ENCODE data around the gene NRTN. TPM values are rescaled to one million over a fixed set of nuclear protein-coding genes. Genes with fewer than 3 reads are reported as not detected.

The NRTN gene
- total and polyA plus RNA-seq, 2 of the 4 experiments (the other 2 are of a cell fraction), result 0.17 to 0.18 TPM

DNA sequence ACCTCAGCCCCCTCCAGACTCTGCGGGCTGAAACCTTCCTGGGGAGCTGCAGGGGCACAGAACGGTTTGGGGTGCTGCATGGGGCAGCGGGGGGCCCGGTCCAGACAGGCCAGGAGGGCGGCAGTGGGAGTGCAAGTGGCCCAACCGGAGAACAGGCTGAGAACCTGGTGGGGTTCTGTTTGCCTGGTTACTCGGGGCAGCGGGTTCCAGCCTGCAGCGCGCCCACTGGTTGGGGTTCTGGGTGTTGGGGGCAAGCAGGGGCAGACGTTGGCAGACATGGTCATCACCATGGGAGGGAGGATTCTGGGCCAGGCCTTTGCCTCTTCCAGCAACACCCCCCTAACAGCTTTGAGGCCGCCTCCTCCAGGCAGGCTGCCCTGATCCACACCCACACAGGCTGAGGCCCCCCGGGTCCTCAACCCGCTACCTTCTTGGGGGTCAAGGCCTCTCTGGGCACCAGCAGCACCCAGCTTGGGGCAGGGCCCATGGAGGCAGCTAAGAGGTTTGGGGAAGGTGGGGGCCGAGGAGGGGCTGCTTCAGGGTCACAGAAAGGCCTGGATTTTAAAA lies 20.2 kb upstream of the NRTN start, which contains the start of gene PRR22:
TSS of gene PRR22 (minus strand) at position 166 of the 567 bp plus-strand sequence. CDS start at position 80, 86 bp downstream.
- Histone ChIP-seq H2AFZ (replicated peaks; ENCODE audit: low read length, poor library complexity) (no peak within 1 kb of the TSS), H3K79me1 (ENCODE audit: low read depth in 1 of 2, low read length in 2 of 2) (peaks cover 0 to 4% of the 10 kb centered on the region in 2 experiments; a peak in 2 of 4 replicates), H3K9me1 (ENCODE audit: insufficient read depth, low read length) (no peaks in the 10 kb centered on the region), H3K27ac (ENCODE audit: insufficient read depth, low read length) (no peak within 1 kb of the TSS), H4K91ac (ENCODE audit: insufficient read depth, low read depth, low read length) (no peak within 1 kb of the TSS), H4K5ac (ENCODE audit: low read depth, low read length) (no peak within 1 kb of the TSS), H3K14ac (replicated peaks; ENCODE audit: low read depth, low read length) (no peak within 1 kb of the TSS), H2BK20ac (ENCODE audit: low read depth, low read length) (no peak within 1 kb of the TSS), H3K18ac (ENCODE audit: low read depth, low read length) (no peak within 1 kb of the TSS), H2BK15ac (ENCODE audit: low read depth, low read length) (no peak within 1 kb of the TSS), H3K4me3 (ENCODE audit: insufficient read depth, low read depth, low read length) (no peak within 1 kb of the TSS), H3K36me3 (ENCODE audit: control insufficient read depth, insufficient read depth, low read length) (peaks cover 44% of the 10 kb centered on the region), H3K23ac (ENCODE audit: low read depth, low read length) (no peak within 1 kb of the TSS), H2BK5ac (ENCODE audit: low read depth, low read length, poor library complexity, severe bottlenecking) (no peak within 1 kb of the TSS), H2AK5ac (ENCODE audit: low read depth, low read length) (no peak within 1 kb of the TSS), H3K4me1 (ENCODE audit: control insufficient read depth, insufficient read depth, low read length) (no peaks in the 10 kb centered on the region), H4K20me1 (ENCODE audit: insufficient read depth, low read length) (no peaks in the 10 kb centered on the region; the same call in 1 of the 2 replicates), H3K56ac (ENCODE audit: extremely low read depth, insufficient read depth, low read length) (no peak within 1 kb of the TSS), H3K9ac (ENCODE audit: low read depth, low read length) (no peak within 1 kb of the TSS), H2BK120ac (ENCODE audit: low read depth, low read length) (no peak within 1 kb of the TSS), H3K4ac (ENCODE audit: low read depth, low read length) (no peak within 1 kb of the TSS), H4K8ac (ENCODE audit: low read depth in 2 of 2, low read length in 2 of 2) (no peak within 1 kb of the TSS), H2AK9ac (replicated peaks; ENCODE audit: low read depth, low read length, poor library complexity) (no peak within 1 kb of the TSS), H3K4me2 (ENCODE audit: low read depth, low read length) (no peak within 1 kb of the TSS), H3K9me3 (ENCODE audit: control insufficient read depth, insufficient read depth, low read length) (no peaks in the 10 kb centered on the region), H3K27me3 (ENCODE audit: control insufficient read depth, insufficient read depth, low read length) (no peaks in the 10 kb centered on the region)
- dilution Hi-C loops (cut with HindIII; ENCODE audit: low sequenced_read_pairs, unreplicated experiment) (no loop called here), intact Hi-C loops (cut with micrococcal nuclease) (no loop called here), in situ Hi-C loops (cut with MboI; ENCODE audit: low sequenced_read_pairs) (no loop called here)
- TF ChIP-seq NFE2L2 (IDR thresholded peaks at IDR 0.05; ENCODE audit: low read depth, low read length), result no peak
- TF ChIP-seq, protein P1, sequence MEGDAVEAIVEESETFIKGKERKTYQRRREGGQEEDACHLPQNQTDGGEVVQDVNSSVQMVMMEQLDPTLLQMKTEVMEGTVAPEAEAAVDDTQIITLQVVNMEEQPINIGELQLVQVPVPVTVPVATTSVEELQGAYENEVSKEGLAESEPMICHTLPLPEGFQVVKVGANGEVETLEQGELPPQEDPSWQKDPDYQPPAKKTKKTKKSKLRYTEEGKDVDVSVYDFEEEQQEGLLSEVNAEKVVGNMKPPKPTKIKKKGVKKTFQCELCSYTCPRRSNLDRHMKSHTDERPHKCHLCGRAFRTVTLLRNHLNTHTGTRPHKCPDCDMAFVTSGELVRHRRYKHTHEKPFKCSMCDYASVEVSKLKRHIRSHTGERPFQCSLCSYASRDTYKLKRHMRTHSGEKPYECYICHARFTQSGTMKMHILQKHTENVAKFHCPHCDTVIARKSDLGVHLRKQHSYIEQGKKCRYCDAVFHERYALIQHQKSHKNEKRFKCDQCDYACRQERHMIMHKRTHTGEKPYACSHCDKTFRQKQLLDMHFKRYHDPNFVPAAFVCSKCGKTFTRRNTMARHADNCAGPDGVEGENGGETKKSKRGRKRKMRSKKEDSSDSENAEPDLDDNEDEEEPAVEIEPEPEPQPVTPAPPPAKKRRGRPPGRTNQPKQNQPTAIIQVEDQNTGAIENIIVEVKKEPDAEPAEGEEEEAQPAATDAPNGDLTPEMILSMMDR (conservative IDR thresholded peaks at IDR 0.05; ENCODE audit: low read depth, low read length), result no peak
- no TSS peak for BruUV-seq (replicated peaks)
- 83% methylated on average over 2 of the region's 15 CpGs; no CpG with 5 or more reads in 1 of the 2 experiments for WGBS, 2 experiments (ENCODE audit: extremely low coverage in 2 of 2, insufficient read length in 1 of 2)
- ChIA-PET CTCF (no interaction called here), POLR2A (ENCODE audit: unreplicated experiment) (no interaction called here)
- ATAC-seq (ENCODE audit: low read depth), result no peak
- no peak for DNase-seq

Data from IMR-90 (cell line).